Muscle of back (tissue), 11 donors: Measurements from ENCODE around the gene APLP2. TPM values are rescaled to one million over a fixed set of nuclear protein-coding genes. Genes with fewer than 3 reads are reported as not detected.

Experiments
- DNase-seq, 3 donors: peaks; one replicate each; pipeline versions ENCODE4 v3.0.0 to v3.0.0-alpha.2; 2013
- polyA plus RNA-seq, 10 donors: library from polyadenylated mRNA; unstranded; fragments of 120-200 nt; gene quantifications; one replicate each; pipeline ENCODE4 v1.2.1, GENCODE V29; 2013; ENCODE audit not compliant: insufficient read length in 10 of 10

The APLP2 gene
- polyA plus RNA-seq, 10 donors: 119 to 188 (median 144) TPM

DNA sequence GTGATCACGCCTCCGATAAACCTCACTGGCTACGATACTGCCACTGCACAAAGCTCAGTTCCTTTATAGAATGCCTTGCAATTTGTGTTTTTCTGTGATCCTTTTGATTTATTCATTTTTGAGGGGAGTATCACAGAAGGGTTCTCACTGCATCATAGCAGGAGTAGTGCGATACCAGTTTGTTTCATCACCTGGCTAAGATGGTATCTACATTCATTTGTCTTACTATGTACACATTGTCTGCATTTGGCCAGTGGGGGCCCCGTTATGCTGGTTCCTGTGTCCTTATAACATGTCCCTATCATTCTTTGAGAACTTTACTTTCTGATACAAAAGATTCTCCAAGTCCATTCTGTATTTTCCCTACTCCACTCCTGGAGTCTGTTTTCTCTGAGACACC lies 44.6 kb downstream of the APLP2 start:
- DNase-seq: no peak

DNA sequence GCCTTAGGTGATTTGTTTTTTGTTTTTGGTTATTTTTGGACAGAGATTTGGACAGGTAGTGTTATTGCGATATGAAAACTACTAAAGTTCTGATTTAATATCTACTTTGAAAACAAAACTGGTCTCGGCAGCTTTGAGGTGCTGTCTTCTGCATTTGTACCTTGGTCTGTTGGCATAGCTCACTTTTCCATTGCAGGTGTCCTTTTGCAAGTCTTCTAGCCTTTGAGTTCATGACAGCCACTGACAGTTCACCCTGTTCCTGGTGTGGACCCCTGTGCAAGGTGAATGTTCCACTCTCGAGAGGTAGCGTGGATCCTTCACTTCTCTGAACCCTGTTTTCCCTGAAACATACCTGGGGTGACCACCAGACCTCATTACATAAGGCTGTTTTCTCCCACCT lies 45.0 kb downstream of the APLP2 start:
- no peak for DNase-seq

DNA sequence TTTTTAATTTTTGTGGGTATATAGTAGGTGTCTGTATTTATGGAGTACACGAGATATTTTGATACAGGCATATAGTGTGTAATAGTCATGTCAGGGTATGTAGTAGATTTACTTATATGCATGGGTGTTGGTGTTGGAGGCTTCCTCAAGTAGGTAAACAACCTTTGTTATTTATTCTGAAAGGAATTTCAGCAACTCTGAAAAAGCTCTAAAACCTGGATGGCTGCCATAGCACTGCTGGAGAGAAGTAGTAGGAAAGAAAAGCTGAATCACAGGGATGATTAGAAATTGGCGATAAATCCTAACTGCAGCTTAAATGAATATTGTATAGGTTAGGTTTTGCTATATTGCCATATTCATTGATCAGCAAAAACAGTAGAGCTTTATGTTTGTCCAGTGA lies 45.5 kb downstream of the APLP2 start:
- DNase-seq: no peak

DNA sequence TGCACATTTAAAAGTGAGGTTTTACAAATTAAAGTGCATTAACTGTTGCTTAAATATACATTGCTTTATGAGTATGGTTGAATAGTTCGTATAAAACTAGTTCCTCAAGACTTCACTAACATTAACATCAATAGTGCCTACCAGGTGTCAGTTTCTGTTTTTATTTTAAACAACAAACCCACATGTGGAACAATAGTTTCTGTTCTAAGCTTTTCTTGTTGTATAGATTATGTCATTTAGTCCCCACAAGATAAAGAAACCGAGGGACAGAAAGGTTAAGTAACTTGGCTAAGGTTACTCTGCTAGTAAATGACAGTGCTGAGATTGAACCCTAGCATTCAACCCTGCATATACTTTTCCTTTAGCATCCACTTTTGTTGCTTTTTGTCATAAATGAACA lies 48.5 kb downstream of the APLP2 start:
- DNase-seq: no peak

DNA sequence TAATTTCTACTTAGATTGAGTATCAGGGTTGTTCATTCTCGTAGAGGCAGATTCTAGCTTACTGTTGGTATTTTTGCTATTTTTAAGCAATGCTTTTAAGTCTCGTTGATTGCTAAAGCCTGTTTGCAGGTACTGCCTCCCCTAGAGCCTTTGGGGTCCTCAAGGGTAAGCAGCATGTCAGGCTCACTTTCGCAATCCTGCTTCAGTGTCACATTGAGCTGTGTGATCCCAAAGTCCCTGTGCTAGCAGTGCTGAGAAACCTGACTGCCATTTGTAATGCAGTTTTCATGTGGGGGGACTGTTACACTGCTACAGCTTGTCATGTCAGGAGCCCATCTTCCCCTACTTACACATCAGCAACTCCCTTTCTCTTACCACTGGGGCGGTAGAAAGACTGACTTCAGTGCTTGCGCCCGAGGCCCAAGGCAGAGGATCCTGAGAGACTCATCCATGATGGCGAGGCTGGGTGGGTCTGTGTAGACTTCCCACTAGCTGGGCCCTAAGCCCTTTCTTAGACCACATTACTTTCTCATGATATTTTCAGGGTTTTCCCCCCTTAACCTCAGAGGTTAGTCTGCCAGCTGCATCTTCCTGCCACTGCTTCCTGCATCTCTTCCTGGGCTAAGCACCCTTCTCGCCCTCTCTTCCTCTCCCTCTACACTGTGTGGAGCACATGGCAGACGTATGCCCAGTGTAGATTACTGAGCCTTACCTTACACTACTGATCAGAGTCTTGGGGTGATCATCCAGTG lies 49.1 kb downstream of the APLP2 start:
- DNase-seq: no peak

DNA sequence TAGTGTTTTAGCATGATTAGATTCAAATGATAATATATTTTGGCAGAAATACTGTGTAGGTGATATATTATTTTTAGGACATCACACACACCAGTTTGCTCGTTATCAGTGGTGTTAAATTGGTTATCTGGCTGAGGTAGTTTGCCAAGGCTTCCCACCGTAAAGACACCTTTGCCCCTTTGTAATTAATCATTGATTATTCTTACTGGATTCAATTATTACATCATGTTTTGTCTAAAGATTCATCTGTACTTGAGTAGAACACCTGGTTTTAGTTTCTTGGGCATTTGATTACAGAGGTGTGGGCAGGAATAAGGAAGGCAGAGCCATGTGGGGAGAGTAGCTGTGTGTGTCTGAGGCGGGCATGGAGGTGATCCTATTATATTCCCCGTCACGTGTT lies 50.4 kb downstream of the APLP2 start:
- DNase-seq: no peak

DNA sequence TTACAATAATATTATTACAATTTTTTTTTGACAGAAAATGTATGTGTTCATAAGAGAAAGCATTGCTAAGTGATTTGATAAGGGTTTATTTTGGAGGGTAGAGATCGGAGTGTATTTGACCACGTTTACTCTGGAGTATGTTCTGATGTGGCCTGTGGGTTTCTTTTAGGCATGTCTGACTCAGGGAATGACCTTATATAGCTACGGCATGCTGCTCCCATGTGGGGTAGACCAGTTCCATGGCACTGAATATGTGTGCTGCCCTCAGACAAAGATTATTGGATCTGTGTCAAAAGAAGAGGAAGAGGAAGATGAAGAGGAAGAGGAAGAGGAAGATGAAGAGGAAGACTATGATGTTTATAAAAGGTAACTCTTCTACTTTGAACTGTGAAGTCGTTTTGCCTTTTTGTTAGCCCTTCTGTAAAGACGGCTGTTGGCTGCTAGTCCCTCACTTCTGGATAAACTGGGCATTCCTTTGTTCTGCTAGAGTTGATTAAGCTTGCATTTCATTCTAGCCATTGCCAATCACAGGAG lies 51.8 kb downstream of the APLP2 start:
- peak in 1 of 3 donors; percentile 53 for DNase-seq

DNA sequence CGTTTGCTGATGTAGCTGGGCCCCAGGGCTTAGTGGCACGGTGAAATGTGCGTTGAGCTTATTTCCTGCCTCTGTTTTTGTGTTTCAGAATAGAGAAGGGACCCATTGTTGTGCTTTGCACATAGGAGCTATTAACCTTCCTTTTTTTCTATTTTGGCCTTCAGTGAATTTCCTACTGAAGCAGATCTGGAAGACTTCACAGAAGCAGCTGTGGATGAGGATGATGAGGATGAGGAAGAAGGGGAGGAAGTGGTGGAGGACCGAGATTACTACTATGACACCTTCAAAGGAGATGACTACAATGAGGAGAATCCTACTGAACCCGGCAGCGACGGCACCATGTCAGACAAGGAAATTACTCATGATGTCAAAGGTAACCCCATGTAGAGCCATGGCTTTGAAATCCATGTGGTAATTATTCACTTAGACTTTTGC lies 52.5 kb downstream of the APLP2 start:
- DNase-seq: no peak

DNA sequence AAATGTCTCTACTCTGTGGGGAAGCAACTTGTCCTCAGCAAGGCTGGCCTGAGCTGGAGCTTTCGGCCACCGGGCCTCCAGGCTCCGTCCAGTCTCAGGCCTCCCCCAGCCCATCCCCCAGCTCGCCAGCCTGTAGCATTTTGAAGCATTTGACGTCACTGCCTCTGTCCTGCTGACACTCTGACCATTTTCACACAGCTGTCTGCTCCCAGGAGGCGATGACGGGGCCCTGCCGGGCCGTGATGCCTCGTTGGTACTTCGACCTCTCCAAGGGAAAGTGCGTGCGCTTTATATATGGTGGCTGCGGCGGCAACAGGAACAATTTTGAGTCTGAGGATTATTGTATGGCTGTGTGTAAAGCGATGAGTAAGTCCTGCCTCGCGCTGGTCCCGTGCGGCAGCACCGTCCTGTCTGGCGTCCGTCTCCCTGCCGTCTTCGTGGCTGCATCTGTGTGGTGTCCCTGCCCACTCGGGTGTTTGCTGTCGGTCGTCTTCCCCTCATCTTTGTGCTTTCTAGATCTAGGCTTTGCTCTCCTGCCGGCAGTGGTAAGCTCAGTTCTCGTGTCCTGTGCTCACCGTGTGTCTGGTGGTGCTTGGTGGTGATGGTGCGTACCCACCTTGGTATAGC lies 53.8 kb downstream of the APLP2 start:
- DNase-seq: no peak

DNA sequence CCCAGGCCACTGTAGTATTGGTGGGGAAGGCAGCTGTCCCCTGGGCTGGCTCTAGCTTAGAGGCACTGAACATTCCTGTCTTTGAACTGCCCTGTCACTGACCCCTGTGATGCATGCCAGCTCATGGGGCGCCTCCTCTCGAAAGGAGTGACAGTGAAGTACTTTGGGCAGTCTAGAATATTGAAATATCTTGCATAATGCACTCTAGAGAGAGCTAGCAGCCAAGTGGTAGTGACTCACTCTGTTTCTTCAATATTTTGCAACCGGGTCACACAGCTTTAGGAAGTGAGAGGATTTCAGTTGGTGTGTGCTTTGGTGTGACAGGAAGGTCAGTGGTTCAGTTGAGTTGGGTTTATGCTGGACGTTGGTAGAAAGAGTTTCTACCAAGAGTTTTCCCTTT lies 54.4 kb downstream of the APLP2 start:
- DNase-seq: peak in 2 of 3 donors; percentile 38 to 51

DNA sequence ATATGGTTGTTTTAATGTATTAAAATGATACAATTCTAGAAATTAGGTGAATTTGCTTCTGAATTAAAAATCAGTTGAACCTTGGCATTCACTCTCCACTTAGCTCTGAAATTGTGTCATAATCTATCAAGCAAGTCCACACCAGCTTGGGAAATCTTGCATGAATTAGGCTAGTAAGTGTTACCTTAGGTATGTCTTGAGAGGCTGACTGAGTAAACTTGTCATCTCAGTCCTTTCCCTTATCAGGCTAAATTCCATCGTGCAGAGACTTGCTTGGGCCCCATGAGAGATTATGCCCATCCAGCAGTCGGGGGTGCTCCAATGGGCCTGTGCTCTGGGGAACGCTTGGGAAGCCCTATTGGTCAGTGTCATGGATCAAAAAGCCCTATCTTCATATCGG lies 55.9 kb downstream of the APLP2 start:
- DNase-seq: no peak

DNA sequence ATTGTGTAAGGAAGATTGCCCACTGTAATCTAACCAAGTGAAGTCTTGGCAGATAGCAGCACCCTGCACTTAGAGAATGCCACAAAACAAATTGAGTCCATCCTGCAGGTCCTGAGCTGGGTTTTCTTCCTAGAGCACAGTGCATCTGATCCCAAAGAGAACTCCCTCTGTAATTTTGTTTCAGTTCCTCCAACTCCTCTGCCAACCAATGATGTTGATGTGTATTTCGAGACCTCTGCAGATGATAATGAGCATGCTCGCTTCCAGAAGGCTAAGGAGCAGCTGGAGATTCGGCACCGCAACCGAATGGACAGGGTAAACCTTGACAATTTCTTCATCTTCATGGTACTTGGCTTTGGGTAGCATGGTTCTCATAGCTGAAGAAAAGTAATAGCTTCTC lies 56.8 kb downstream of the APLP2 start:
- no peak for DNase-seq

DNA sequence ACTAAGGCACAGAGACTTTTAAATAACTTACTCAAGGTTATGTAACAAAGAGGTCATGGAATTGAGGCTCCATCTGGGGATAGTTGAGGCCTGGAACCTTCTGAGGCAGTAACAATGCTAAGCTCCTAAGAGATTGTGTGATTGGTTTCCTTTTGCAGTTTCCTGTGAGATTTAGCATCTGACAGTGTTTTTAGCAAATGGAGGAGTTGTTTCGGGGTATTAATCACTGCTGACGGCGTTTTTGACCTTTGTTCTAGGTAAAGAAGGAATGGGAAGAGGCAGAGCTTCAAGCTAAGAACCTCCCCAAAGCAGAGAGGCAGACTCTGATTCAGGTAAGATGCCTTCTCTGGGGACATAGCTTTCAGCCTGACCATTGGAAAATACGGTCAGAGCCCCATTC lies 57.8 kb downstream of the APLP2 start:
- no peak for DNase-seq

DNA sequence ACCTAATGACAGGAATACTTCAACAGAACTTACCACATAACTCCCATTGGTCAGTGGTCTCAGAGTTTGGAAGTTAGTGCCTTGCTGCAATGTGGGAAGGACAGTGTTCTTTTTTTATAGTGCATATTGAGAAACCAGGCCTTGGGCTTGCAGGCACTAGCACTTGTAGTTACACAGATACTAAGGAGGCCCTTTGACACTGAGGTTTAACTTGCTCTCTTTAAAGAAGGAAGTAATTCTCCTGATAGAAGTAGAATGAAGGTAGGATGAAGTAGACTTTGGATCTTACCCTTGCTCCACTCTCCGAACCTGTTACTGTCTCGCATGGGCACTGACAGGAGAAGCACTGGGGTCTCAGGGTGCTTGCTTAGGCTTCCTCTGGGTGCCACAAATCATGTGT lies 58.9 kb downstream of the APLP2 start:
- no peak for DNase-seq

DNA sequence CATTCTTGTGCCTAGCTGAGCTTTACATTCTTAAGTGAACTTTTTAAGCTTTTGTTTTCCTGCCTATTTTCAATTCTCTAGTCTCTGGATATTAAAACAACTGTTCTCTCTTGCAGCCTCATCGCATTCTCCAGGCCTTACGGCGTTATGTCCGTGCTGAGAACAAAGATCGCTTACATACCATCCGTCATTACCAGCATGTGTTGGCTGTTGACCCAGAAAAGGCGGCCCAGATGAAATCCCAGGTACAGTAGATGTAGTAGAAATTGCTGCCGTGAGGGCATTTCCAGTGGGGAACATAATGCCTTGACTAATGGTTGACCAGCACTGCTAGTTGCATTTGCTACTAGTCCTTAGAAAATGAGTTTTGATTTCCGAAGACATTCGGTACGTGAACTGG lies 60.2 kb downstream of the APLP2 start:
- no peak for DNase-seq

DNA sequence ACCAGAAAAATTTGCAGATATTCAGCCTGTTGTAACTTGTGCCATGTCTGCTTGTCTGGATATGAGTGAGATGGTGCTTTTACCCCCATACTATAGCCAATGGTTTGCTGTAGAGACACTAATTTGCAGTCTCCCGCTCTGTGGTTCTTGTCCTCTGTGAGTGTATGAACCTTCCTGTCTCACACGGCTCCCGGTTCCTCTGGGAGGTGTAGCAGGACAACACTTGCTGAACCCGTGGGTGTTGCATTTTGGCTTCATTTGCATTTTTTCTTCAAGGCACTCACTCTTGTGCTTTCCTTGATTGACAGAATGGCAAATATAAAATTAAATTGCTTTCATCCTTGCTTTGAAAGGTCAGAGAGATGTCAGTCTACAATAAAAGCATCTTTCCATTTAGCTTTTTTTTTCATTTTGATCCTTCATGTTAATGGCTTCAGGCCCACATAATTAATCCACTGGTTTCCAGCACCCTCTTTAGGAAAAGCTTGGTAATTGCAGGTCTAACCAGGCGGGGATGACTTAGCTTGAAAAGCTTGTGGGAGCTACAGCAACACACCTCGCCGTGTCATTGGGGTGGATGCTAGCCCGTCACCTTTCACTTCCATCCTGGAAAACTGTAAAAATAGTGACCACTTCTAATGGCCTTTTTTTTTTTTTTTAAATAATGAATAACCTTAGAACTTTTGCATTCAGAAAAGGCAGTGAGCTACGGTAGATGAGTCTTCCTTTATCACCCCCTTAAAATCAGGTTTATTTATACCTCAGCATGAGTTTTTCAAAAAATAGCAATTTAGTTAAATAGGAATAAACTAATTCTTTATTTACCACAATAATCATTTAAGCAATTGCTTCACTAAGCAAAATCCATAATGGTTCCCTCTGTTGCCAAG lies 62.5 kb downstream of the APLP2 start:
- DNase-seq: peak; percentile 57 to 80 (median 63)

DNA sequence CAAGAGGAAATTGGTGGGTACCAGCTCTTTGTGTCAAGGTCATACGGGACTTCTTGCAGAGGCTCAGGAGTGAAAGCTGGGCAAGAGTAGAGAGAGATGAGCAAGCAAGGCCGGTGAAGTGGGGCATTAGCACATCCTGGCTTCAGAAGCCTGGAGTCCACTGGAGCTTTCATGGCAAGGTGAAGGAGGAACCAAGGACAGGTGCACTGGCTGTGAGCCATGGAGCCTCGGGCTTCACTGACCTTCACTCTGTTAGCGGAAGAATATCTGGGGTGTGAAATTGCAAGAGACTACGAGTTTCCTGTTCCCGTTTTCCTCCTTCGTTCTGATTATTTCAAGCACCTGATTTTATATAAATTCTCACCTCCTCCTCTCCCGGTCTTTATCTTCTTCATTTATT lies 64.0 kb downstream of the APLP2 start:
- DNase-seq: no peak

DNA sequence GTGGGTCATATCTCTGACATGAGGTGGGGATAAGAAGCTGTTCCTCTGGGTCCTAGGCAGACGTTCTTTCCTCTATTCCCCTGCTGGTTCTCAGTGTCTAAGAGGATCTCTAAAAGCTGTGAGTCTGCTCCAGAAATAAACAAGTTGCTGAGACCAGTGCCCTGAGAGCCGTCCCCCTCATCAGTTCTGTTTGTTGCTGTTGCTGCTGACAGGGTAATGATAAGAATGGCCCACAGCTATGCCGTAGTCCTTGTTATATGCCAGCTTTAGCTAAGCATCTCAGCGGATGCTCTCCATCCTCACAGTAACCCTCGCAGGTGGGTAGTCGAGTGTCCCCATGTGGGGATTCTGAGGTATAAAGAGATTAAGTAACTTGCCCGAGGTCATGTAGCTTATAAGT lies 66.4 kb downstream of the APLP2 start:
- DNase-seq: no peak

DNA sequence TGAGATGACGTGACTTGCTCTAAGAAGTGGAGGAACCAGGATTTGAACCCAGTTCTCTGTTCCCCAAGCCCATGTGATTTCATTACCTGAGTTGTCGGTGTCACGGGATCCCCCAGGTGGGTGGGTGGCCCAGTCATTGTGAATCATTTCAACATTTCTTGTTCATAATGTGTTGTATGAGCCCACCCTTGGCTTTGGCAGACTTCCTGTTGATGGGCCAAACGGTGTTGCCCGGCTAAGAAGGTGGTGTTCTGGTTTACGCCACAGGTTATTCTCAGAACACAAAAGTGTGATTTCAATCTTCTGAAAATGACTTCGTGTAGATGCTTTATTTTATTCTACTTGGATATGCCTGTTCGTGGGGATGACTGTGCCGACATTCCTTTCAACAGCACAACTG lies 68.3 kb downstream of the APLP2 start:
- DNase-seq: no peak

DNA sequence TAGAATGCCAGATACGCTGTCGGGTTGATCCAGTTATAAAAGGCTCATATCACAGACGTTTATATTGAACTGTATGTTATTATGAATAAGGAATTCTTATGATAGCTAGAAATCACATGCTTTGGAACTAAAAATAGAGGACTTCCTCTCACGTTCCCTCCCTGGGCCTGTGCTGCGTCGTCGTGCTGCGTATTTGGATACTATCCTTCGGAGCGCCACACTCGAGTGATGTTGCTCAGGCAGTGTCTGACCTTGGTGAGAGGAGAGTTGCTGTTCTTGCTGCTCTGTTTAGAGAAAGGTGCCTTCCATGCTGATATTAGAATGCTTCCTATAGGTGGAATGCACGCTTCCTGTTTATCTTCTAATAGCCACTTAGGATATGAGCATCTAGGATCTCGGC lies 69.7 kb downstream of the APLP2 start:
- no peak for DNase-seq

DNA sequence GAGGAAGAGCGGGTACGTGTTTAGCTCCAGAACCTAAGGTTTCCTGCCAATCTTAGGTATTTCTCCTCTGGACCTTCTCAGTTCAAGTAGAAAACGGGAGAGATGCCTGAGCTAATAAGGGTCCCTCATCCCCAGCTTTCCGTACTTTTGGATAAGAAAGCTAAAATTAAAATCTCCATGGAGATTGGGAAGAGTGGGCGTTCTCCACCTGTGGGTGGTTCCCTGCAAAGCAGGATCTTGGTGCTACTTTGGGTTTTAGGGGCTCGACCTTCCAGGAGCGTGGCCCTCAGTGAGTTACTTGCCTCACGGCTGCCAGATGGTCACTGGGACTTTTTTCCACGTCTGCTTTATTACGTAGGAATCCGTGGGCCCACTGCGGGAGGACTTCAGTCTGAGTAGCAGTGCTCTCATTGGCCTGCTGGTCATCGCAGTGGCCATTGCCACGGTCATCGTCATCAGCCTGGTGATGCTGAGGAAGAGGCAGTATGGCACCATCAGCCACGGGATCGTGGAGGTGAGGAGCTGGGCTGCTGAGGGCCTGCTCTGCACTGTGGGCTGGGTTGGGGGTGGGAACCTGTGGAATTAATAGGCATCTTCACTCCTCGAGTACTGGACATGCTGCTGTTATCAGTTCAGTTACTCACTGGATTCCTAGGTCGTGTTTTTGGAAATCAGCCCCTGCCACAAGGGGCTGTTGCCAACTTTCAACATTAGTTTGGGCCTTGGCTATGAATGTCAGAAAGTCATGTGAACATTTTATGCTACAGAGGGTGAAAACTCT lies 72.1 kb downstream of the APLP2 start:
- no peak for DNase-seq

DNA sequence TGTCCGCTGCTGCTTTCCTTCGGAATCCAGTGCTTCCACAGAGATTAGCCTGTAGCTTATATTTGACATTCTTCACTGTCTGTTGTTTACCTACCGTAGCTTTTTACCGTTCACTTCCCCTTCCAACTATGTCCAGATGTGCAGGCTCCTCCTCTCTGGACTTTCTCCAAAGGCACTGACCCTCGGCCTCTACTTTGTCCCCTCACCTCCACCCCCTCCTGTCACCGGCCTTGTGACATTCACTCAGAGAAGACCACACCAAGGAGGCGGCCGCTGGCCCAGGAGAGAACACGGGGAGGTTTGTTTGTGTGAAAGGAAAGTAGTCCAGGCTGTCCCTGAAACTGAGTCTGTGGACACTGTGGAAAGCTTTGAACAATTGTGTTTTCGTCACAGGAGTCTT lies 74.4 kb downstream of the APLP2 start:
- no peak for DNase-seq
